ENCODE results near the gene NOL9.

- TF ChIP-seq CTCF (IDR thresholded peaks at IDR 0.05): no peak
- TF ChIP-seq POLR2A (IDR thresholded peaks at IDR 0.05): no peak
- no peak for TF ChIP-seq POLR2AphosphoS5 (IDR thresholded peaks at IDR 0.05; ENCODE audit: insufficient read depth in 1 of 2, low read depth in 1 of 2)
These were observed 27.4 kb upstream of the NOL9 start for GRCh38 chr1:6581561-6582305.

Measured in vagina (tissue), 2 donors.